Activated CD8-positive, alpha-beta T cell treated with anti-CD3 and anti-CD28 coated beads for 36 hours (primary cell): Measurements from ENCODE around the gene BEX3. TPM values are rescaled to one million over a fixed set of nuclear protein-coding genes. Genes with fewer than 3 reads are reported as not detected.

Experiments used
- ATAC-seq: fragments of 200-7000 bp; cut with Tn5 transposase; one replicate; pipeline ENCODE4 v1.10.0; 2021; ENCODE audit warnings: mild to moderate bottlenecking, moderate library complexity
- CTCF ChIA-PET: fragments of 350-600 bp; sonication (Branson Sonifier 250); formaldehyde crosslinking; loops from one replicate; lab custom pipeline; 2021; ENCODE audit warnings: antibody characterized with exemption; lab: Charles Lee
- POLR2A ChIA-PET: fragments of 350-600 bp; sonication (Branson Sonifier 250); formaldehyde crosslinking; loops from one replicate; lab custom pipeline; 2021; ENCODE audit warnings: antibody characterized with exemption; lab: Charles Lee
- DNase-seq: peaks from one replicate; pipeline ENCODE4 v3.0.0-alpha.2; 2020
- H3K27ac Mint-ChIP-seq: one replicate; pipeline ENCODE4 v1.8.0; 2021; ENCODE audit warnings: mild to moderate bottlenecking, mixed read lengths
- H3K27me3 Mint-ChIP-seq: one replicate; pipeline ENCODE4 v1.8.0; 2021; ENCODE audit warnings: mixed read lengths
- H3K36me3 Mint-ChIP-seq: one replicate; pipeline ENCODE4 v1.8.0; 2021; ENCODE audit warnings: low read depth, mixed read lengths
- H3K4me1 Mint-ChIP-seq: one replicate; pipeline ENCODE4 v1.8.0; 2021; ENCODE audit warnings: low read depth, mixed read lengths
- H3K4me3 Mint-ChIP-seq: one replicate; pipeline ENCODE4 v1.8.0; 2021; ENCODE audit warnings: mild to moderate bottlenecking, moderate library complexity, mixed read lengths
- H3K9me3 Mint-ChIP-seq: one replicate; pipeline ENCODE4 v1.8.0; 2021; ENCODE audit warnings: mixed read lengths
- CTCF ChIP-seq: fragments of 200-600 bp; IDR thresholded peaks from one replicate; pipeline ENCODE4 v1.8.0; 2022; ENCODE audit warnings: antibody characterized with exemption, mild to moderate bottlenecking
- intact Hi-C: fragments of 100-400 bp; cut with micrococcal nuclease; formaldehyde crosslinking; loops from one replicate; pipeline ENCODE4 v1.10.0; 2022
- total RNA-seq, 2 experiments: library from RNA; stranded (reverse); gene quantifications; one replicate each; pipeline ENCODE4 v1.2.3, GENCODE V29; 2021

The BEX3 gene
- total RNA-seq, 2 experiments from 2014 or later = 30.8 to 35.1 TPM

- ChIA-PET POLR2A (no interaction called here), CTCF (no interaction called here)
- no peak for ATAC-seq
- Mint-ChIP-seq H3K4me1 (no peaks in the 10 kb centered on the region), H3K27me3 (no peaks in the 10 kb centered on the region), H3K27ac (no peak overlapping the region), H3K36me3 (no peaks in the 10 kb centered on the region), H3K9me3 (no peaks in the 10 kb centered on the region), H3K4me3 (no peak overlapping the region)
- DNase-seq = no peak
- intact Hi-C loops = no loop called here
- TF ChIP-seq CTCF = no peak
Measured at GRCh38 chrX:103363046-103363445, 13.3 kb upstream of the BEX3 start.

GRCh38 chrX:103367502-103367901 lies 8.8 kb upstream of the BEX3 start:
- H3K4me3 Mint-ChIP-seq = no peak overlapping the region
- no peak for TF ChIP-seq CTCF
- CTCF ChIA-PET = interaction anchor here (1.0 kb wide), 1 partner anchor 96 kb away, joined by 3 read pairs; no protein-coding TSS in a partner anchor

GRCh38 chrX:103369479-103369878 lies 6.9 kb upstream of the BEX3 start:
- H3K27ac Mint-ChIP-seq = no peak overlapping the region

More at GRCh38 chrX:103367502-103367901, 8.8 kb upstream of the BEX3 start:
- no peak for ATAC-seq
- intact Hi-C loops = no loop called here
- Mint-ChIP-seq H3K9me3 (no peaks in the 10 kb centered on the region), H3K4me1 (no peaks in the 10 kb centered on the region), H3K27ac (no peak overlapping the region), H3K36me3 (no peaks in the 10 kb centered on the region), H3K27me3 (no peaks in the 10 kb centered on the region)
- DNase-seq = no peak
- POLR2A ChIA-PET = interaction anchor here (0.9 kb wide), 1 partner anchor 8 kb away, joined by 3 read pairs; the partner anchor contains the start of gene BEX3

GRCh38 chrX:103372886-103373285 lies 3.5 kb upstream of the BEX3 start:
- intact Hi-C loops = no loop called here
- POLR2A ChIA-PET = interaction anchor here (0.6 kb wide), 1 partner anchor 23 kb away, joined by 3 read pairs; no protein-coding TSS in a partner anchor
- Mint-ChIP-seq H3K27ac (no peak overlapping the region), H3K4me1 (peaks cover 3% of the 10 kb centered on the region), H3K27me3 (peaks cover 3% of the 10 kb centered on the region), H3K4me3 (no peak overlapping the region), H3K9me3 (no peaks in the 10 kb centered on the region), H3K36me3 (peaks cover 4% of the 10 kb centered on the region)
- ATAC-seq (no peak), DNase-seq (no peak)
- no peak for TF ChIP-seq CTCF
- CTCF ChIA-PET = no interaction called here

More at GRCh38 chrX:103369479-103369878, 6.9 kb upstream of the BEX3 start:
- H3K4me3 Mint-ChIP-seq = no peak overlapping the region
- no peak for DNase-seq
- no peak for TF ChIP-seq CTCF
- H3K36me3 Mint-ChIP-seq = no peaks in the 10 kb centered on the region
- no peaks in the 10 kb centered on the region for H3K9me3 Mint-ChIP-seq
- ChIA-PET POLR2A (no interaction called here), CTCF (no interaction called here)
- H3K27me3 Mint-ChIP-seq = no peaks in the 10 kb centered on the region
- no peaks in the 10 kb centered on the region for H3K4me1 Mint-ChIP-seq
- no peak for ATAC-seq
- intact Hi-C loops = no loop called here

- no peaks in the 10 kb centered on the region for H3K9me3 Mint-ChIP-seq
- CTCF ChIA-PET = no interaction called here
- POLR2A ChIA-PET = no interaction called here
- H3K36me3 Mint-ChIP-seq = peaks cover 4% of the 10 kb centered on the region
- H3K4me1 Mint-ChIP-seq = peaks cover 3% of the 10 kb centered on the region
- ATAC-seq (no peak), DNase-seq (no peak)
- no peak for TF ChIP-seq CTCF
- H3K27me3 Mint-ChIP-seq = peaks cover 3% of the 10 kb centered on the region
- intact Hi-C loops = no loop called here
- no peak overlapping the region for H3K4me3 Mint-ChIP-seq
- no peak overlapping the region for H3K27ac Mint-ChIP-seq
Measured at GRCh38 chrX:103373581-103373980, 2.8 kb upstream of the BEX3 start.
